K562 (cell line): ENCODE measurements around the gene VASH2. TPM values are rescaled to one million over a fixed set of nuclear protein-coding genes. Genes with fewer than 3 reads are reported as not detected.
A peak's percentile ranks its signal among the peaks of the same experiment; 100 is the strongest.

Experiments used
- C11orf30 ChIP-seq: fragments of 450-650 bp; IDR thresholded peaks from 2 replicates; pipeline ENCODE4 v1.6.1; 2016; ENCODE audit warnings: low read depth, mild to moderate bottlenecking
- ELF1 ChIP-seq: fragments of 200-800 bp; sonication (Bioruptor generic); IDR thresholded peaks from 2 replicates; pipeline ENCODE4 v1.6.1; 2016; ENCODE audit warnings: missing genetic modification characterization, missing compliant biosample characterization
- MBD1 ChIP-seq: fragments of 250-450 bp; sonication (Bioruptor Pico); IDR thresholded peaks from 2 replicates; pipeline ENCODE4 v1.8.0; 2022; ENCODE audit warnings: inconsistent platforms
- NFIX ChIP-seq: fragments of 250-450 bp; sonication (Bioruptor Pico); IDR thresholded peaks from 2 replicates; pipeline ENCODE4 v1.4.0; 2020; ENCODE audit warnings: low read depth, mild to moderate bottlenecking, moderate library complexity
- PHB ChIP-seq: fragments of 250-450 bp; sonication (Bioruptor Pico); IDR thresholded peaks from 2 replicates; pipeline ENCODE4 v1.5.0; 2021
- PREB ChIP-seq: sonication (generic); formaldehyde crosslinking; IDR thresholded peaks from 2 replicates; pipeline ENCODE4 v1.8.1; 2023; ENCODE audit warnings: mild to moderate bottlenecking, missing genetic modification reagents
- SNAPC5 ChIP-seq: fragments of 250-450 bp; sonication (Bioruptor Pico); IDR thresholded peaks from 2 replicates; pipeline ENCODE4 v1.8.0; 2021; ENCODE audit warnings: moderate library complexity, mild to moderate bottlenecking, inconsistent platforms
- WHSC1 ChIP-seq: IDR thresholded peaks from one replicate; pipeline ENCODE4 v1.6.1; 2012; ENCODE audit warnings: low read length, control low read depth, inconsistent platforms
- ZBTB1 ChIP-seq: sonication (generic); formaldehyde crosslinking; IDR thresholded peaks from 2 replicates; pipeline ENCODE4 v1.8.1; 2023; ENCODE audit warnings: missing genetic modification reagents, low read depth, mild to moderate bottlenecking, borderline replicate concordance
- ZNF436 ChIP-seq: fragments of 250-450, 450-650 bp; sonication (Bioruptor Pico); formaldehyde crosslinking; IDR thresholded peaks from 2 replicates; pipeline ENCODE4 v1.7.0; 2020; ENCODE audit warnings: mild to moderate bottlenecking
- polyA plus RNA-seq, 8 experiments: library from polyadenylated mRNA; depleted of rRNA in 4 of 8; stranded (reverse) in 5 of 8; unstranded in 3 of 8; fragments of >200 nt; fragmentation: Nextera tagmentation in 2 of 8; fragmentation: Illumina TruSeq in 1 of 8; extraction: Ambion mirVana in 2 of 8; extraction: Trizol in 1 of 8; gene quantifications; 2 replicates each; pipeline versions ENCODE4 v1.2.1 to v1.2.3, GENCODE V29; 2011 to 2014; ENCODE audit warnings: inconsistent platforms in 1 of 8, missing spikeins in 1 of 8
- total RNA-seq, 7 experiments: library from RNA; depleted of rRNA in 6 of 7; stranded (reverse); fragments of >200 nt in 6 of 7; fragmentation: Illumina TruSeq in 2 of 7; extraction: Trizol in 2 of 7; gene quantifications; 2 replicates each; pipeline versions ENCODE4 v1.2.1 to v1.2.3, GENCODE V29; 2011 to 2021; ENCODE audit warnings: low replicate concordance in 1 of 7
- TF ChIP-seq, protein P1 (sequence below): fragments of 250-450 bp; sonication (Bioruptor Pico); IDR thresholded peaks from 2 replicates; pipeline ENCODE4 v1.5.0; 2022; ENCODE audit warnings: mild to moderate bottlenecking
- TF ChIP-seq, protein P2 (sequence below): sonication (generic); formaldehyde crosslinking; IDR thresholded peaks from 2 replicates; pipeline ENCODE4 v1.8.0; 2022; ENCODE audit warnings: mild to moderate bottlenecking, missing genetic modification reagents
- TF ChIP-seq, protein P3 (sequence below): fragments of 250-450 bp; sonication (Bioruptor Pico); IDR thresholded peaks from 2 replicates; pipeline ENCODE4 v1.8.0; 2022; ENCODE audit warnings: moderate library complexity, mild to moderate bottlenecking, inconsistent platforms

Gene VASH2
- total and polyA plus RNA-seq, 9 of the 15 experiments (the other 6 are each of a cell fraction or from before 2014, with no cell fraction given) = 0.04 to 0.40 (median 0.10) TPM; not detected in 1

- TF ChIP-seq MBD1 (CRISPR knock-in tag) (no peak), C11orf30 (peak; percentile 60; the same call in 1 of the 2 replicates), NFIX (CRISPR knock-in tag) (no peak), ZBTB1 (CRISPR knock-in tag) (no peak), ZNF436 (CRISPR knock-in tag) (no peak), ELF1 (tag) (peak; percentile 94), SNAPC5 (CRISPR knock-in tag) (no peak), PREB (CRISPR knock-in tag) (no peak), PHB (CRISPR knock-in tag) (no peak), WHSC1 (no peak)
- TF ChIP-seq, protein P1, sequence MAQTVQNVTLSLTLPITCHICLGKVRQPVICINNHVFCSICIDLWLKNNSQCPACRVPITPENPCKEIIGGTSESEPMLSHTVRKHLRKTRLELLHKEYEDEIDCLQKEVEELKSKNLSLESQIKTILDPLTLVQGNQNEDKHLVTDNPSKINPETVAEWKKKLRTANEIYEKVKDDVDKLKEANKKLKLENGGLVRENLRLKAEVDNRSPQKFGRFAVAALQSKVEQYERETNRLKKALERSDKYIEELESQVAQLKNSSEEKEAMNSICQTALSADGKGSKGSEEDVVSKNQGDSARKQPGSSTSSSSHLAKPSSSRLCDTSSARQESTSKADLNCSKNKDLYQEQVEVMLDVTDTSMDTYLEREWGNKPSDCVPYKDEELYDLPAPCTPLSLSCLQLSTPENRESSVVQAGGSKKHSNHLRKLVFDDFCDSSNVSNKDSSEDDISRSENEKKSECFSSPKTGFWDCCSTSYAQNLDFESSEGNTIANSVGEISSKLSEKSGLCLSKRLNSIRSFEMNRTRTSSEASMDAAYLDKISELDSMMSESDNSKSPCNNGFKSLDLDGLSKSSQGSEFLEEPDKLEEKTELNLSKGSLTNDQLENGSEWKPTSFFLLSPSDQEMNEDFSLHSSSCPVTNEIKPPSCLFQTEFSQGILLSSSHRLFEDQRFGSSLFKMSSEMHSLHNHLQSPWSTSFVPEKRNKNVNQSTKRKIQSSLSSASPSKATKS = 0 out of 2 replicates have a peak, but pooled peaks have one; percentile 20
- TF ChIP-seq, protein P2, sequence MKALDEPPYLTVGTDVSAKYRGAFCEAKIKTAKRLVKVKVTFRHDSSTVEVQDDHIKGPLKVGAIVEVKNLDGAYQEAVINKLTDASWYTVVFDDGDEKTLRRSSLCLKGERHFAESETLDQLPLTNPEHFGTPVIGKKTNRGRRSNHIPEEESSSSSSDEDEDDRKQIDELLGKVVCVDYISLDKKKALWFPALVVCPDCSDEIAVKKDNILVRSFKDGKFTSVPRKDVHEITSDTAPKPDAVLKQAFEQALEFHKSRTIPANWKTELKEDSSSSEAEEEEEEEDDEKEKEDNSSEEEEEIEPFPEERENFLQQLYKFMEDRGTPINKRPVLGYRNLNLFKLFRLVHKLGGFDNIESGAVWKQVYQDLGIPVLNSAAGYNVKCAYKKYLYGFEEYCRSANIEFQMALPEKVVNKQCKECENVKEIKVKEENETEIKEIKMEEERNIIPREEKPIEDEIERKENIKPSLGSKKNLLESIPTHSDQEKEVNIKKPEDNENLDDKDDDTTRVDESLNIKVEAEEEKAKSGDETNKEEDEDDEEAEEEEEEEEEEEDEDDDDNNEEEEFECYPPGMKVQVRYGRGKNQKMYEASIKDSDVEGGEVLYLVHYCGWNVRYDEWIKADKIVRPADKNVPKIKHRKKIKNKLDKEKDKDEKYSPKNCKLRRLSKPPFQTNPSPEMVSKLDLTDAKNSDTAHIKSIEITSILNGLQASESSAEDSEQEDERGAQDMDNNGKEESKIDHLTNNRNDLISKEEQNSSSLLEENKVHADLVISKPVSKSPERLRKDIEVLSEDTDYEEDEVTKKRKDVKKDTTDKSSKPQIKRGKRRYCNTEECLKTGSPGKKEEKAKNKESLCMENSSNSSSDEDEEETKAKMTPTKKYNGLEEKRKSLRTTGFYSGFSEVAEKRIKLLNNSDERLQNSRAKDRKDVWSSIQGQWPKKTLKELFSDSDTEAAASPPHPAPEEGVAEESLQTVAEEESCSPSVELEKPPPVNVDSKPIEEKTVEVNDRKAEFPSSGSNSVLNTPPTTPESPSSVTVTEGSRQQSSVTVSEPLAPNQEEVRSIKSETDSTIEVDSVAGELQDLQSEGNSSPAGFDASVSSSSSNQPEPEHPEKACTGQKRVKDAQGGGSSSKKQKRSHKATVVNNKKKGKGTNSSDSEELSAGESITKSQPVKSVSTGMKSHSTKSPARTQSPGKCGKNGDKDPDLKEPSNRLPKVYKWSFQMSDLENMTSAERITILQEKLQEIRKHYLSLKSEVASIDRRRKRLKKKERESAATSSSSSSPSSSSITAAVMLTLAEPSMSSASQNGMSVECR = peak; percentile 65; the same call in 1 of the 2 replicates
- TF ChIP-seq, protein P3, sequence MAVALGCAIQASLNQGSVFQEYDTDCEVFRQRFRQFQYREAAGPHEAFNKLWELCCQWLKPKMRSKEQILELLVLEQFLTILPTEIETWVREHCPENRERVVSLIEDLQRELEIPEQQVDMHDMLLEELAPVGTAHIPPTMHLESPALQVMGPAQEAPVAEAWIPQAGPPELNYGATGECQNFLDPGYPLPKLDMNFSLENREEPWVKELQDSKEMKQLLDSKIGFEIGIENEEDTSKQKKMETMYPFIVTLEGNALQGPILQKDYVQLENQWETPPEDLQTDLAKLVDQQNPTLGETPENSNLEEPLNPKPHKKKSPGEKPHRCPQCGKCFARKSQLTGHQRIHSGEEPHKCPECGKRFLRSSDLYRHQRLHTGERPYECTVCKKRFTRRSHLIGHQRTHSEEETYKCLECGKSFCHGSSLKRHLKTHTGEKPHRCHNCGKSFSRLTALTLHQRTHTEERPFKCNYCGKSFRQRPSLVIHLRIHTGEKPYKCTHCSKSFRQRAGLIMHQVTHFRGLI (CRISPR knock-in tag) = no peak; the same call in 1 of the 2 replicates
Observed at GRCh38 chr1:213015099-213016050, 65.0 kb downstream of the VASH2 start, which contains the start of gene ANGEL2 (continued).
